HG02571 (cell line): Measurements from ENCODE around the gene PIAS4.
"Not testable (repeated sequence)": the region's sequence is repeated elsewhere in the genome, so short reads cannot be mapped to it uniquely, and the experiment has no call there.

Experiments
- ATAC-seq: cut with Tn5 transposase; IDR thresholded peaks from one replicate; pipeline ENCODE4 v1.9.1; 2021; ENCODE audit warnings: mild to moderate bottlenecking, moderate library complexity; ENCODE audit not compliant: unreplicated experiment

The PIAS4 gene, protein sequence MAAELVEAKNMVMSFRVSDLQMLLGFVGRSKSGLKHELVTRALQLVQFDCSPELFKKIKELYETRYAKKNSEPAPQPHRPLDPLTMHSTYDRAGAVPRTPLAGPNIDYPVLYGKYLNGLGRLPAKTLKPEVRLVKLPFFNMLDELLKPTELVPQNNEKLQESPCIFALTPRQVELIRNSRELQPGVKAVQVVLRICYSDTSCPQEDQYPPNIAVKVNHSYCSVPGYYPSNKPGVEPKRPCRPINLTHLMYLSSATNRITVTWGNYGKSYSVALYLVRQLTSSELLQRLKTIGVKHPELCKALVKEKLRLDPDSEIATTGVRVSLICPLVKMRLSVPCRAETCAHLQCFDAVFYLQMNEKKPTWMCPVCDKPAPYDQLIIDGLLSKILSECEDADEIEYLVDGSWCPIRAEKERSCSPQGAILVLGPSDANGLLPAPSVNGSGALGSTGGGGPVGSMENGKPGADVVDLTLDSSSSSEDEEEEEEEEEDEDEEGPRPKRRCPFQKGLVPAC

GRCh38 chr19:4007021-4007835 is at the start of gene PIAS4:
TSS of gene PIAS4 (plus strand) at chr19:4007736. CDS start at chr19:4007761, 25 bp downstream.
- peak; percentile 78 for ATAC-seq

DNA sequence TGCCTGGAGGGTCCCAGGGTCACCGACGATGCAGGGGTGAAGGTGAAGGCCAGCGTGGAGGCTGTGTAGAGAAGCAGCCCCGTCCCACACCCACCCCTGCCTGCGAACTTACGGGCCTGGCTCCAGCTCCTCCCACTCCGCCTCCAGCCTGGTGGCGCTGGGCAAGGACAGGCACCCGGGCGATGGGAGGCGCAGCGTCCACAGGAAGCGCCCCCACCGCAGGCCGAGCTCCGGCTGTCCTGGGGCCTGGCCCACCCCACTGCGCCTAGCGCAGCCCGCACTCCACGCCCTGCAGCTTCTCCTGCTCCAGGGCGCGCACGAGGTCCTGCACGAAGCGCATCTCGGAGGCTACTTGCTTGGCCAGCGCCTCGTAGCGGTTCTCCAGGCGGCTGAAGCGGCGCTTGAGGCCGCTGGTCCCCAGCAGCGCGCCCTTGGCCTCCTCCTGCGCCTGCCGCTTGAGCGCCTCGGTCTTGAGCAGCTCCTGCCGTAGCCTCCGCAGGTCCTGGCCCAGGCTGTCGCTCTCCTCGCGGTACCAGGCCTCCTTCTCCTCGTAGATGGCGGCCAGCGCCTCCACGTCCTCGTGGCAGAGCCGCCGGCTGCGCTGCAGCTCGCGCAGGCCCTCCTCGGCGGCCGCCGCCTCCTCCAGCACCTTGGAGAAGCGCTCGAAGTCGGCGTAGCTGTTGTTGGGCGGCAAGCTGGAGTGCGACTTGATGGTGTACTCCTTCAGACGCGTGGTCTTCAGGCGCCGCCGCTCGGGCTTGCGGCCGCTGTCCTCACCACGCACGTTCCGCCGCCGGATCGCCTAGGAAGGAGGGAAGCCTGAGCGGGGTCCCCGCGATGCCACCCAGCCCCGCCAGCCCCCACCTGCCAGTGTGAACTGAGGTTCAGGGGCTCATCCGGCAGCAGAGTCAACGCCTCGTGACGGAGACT is 48.4 kb upstream of the PIAS4 start:
- ATAC-seq = no peak

DNA sequence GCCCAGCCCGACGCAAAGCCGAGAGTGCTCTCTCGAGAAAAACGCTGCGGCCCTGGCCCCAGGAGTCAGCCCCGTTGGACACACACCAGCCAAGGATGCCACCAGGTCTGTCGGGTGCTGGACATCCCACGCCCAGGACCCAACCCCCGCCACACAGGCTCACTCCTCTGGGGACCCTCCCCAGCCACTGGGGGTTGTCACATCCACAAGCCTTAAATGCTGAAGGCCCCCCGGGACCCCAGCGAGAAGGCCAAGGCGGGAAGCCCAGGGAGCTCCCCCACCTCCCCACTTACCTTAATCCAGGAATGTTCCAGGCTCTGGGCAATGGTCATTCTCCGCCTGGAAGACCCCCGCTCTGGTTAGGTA is 47.8 kb upstream of the PIAS4 start:
- no peak for ATAC-seq

- no peak for ATAC-seq
Measured at GRCh38 chr19:3961007-3961406, 46.5 kb upstream of the PIAS4 start.

- ATAC-seq = no peak
Measured at GRCh38 chr19:3963458-3964255, 43.9 kb upstream of the PIAS4 start.

GRCh38 chr19:3964256-3965194 is 43.0 kb upstream of the PIAS4 start:
- no peak for ATAC-seq

DNA sequence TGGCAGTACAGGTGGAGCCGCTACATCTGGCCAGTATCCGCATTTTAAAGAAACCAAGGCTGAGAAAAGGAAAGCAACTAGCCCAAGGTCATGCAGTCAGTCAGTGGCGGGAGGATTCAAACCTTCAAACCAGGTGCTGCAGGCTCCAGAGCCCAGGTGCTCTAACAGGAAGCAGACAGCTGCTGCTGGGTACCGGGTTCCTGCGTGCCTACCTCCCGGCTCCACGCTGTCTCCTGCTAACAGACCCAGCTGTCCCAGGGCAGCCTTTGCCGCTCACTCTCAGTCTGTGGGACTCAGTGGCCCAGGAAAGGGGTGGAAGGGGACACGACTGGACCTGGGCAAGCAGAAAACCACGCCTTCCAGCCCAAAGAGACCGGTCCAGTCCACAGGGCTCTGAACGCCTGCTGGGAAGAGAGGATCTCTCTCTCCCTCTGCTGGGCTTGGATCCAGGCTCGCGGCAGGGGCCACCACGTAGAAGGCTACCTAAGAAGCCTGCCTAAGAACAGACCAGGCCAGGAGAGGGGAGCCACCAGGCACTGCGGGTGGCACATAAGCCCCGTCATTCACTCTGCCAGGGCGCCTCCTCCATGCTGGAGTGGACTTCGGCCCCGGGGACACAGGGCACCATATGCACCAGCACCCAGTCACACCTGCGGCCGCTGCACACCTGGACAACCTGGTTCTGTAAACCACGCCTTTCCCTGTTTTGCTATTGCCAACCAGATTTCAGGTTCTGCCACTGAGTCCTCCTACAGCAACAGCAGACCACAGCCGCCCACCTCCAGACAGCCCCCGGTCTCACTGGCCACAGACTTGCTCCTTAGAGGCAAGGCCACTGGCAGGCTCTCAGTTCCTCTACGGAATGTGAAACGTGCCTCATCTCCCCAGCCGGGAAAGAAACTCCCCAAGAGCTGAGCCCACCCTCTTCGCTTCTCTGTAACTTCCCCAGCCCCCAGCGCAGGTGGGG is 41.2 kb upstream of the PIAS4 start:
- no peak for ATAC-seq

DNA sequence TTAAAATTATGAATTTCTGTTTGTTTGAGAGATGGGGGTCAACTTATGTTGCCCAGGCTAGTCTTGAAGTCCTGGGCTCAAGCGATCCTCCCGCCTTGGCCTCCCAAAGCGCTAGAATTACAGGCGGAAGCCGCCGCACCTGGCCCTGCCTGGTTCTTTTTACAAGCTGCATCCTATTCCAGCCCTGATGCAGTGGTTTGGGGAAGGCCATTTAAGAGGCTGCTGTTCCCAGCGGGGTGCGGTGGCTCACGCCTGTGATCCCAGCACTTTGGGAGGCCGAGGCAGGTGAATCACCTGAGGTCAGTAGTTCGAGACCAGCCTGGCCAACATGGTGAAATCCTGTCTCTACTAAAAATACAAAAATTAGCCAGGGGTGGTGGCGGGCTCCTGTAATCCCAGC is 39.6 kb upstream of the PIAS4 start:
- not testable (repeated sequence) for ATAC-seq

DNA sequence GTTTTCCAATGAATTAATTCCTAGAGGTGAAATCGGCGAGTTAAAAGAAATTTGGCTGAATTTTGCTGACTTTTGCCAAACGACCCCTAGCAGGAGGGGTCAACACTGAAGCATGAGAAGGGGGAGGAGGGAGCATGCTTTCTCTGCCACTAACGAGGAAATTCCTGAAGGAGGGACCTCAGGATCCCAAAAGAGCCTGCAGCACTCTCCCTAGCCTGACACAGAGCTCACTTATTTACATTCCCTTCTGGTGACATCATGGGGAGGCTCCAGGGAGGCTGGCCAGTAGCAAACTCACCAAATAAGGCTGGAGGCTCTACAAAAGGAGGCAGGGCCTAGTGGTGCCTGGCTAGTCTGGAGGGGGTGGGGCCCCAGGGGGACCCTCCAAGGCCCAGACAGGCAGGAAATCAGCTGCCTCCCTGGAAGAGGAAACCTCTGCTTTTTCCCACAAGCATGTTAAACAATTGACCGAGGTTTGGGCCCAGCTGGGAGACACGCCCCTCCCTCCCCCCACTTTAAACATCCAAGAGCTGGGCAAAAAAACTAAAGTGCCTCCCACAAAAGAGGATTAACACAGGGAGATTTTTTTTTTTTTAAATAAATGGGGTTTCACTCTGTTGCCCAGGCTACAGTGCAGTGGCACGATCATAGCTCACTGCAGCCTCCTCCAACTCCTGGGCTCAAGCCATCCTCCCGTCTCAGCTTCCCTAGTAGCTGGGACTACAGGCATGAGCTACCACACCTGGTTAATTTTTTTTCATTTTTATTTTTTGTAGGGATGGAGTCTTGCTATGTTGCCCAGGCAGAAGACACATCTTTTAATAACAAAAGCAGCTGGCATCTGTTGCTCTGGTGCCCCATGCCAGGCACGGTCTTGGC is 38.7 kb upstream of the PIAS4 start:
- ATAC-seq = no peak

- ATAC-seq = no peak
Measured at GRCh38 chr19:3969435-3970312, 37.9 kb upstream of the PIAS4 start.

DNA sequence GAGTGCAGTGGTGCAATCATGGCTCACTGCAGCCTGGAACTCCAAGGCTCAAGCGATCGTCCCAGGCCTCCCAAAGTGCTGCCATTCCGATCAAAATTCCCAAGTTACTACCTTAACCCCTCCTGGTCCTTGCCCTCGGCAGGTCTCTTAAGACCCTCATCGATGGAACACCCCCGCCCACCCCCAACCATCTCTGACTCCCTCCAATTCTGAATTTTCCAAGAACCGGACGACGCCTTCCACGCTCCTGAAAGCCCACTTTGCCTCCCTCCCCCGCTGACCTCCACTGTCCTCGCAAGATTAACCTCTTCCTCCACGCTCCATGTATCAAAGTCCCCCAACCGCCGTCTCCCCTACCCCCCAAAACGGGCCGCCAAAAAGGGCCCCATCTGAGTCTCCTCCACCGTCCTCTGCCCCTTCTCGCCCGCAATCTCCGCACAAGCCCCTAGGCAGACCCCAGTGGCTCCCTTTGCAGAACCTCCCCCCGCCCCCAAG is 37.2 kb upstream of the PIAS4 start:
- ATAC-seq = no peak

DNA sequence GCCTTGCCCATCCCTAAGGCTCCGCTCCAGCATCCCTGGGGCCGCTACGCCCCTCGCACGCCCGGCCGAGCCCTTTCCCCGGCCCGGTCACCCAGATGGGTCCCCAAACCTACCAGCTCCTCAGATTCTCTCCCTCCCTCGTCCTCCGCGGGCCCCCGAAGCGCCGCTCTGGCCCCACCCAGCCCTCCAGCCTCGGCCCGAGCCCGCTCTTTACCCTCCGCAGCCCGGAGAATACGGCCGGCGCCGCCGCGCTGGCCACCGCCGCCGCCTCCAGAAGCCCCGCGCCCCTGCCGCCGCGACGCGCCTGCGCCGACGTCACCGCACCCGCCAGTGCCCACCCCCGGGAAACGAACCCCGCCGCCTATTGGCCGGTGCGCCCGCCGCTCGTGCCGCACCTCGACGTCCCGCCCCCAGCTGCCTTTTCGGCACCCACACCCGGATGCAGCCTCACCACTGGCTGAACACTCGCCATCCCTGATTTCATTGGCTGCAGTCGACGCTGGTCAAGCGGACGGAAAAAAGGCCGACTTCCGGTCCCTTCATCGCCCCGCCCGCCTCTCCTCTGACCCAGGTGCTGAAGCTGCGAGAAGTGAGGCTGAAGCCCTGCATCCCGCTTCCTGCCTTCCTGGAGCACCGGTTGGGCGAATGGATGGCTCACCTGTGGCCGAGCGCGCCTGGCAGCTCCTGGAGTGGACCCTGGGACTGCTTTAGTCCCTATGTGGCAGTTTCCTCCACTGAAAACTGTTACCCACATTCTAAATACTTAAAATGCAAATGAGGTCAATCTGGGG is 36.5 kb upstream of the PIAS4 start, which contains the start of gene DAPK3:
TSS of gene DAPK3 (minus strand) at position 292 of the 791 bp plus-strand sequence. CDS start 1,364 bp downstream, outside the sequence.
- ATAC-seq = peak; percentile 85

DNA sequence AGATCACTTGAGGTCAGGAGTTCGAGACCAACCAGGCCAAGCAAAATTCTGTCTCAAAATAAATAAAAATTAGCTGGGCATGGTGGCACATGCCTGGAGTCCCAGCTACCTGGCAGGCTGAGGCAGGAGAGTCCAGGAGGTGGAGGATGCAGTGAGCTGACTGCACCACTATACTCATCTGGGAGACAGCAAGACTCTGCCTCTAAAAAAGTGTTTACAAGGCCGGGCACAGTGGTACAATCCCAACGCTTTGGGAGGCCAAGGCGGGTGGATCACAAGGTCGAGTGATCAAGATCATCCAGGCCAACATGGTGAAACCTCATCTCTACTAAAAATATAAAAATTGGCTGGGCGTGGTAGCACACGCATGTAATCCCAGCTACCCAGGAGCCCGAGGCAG is 32.4 kb upstream of the PIAS4 start:
- ATAC-seq = no peak

DNA sequence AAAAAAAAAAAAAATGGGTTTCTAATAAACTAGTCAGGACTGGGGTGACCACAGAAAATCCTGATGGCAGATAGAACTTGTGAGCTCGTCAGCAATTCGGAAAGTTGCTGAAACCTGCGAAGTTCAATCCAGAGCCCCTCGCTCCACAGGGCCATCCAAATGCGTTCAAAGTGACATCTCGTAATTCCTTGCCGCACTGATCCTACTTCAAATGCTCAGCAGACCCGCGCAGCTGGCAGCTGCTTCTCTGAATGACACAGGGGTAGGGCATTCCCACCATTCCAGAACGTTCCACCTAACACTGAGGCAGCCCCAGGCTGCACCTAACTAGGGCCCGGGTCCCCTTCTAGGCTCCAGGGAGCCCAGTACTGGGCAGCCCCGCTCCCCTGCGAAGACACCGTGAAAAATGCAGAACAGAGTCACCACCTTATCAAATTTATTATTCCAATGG is 31.9 kb upstream of the PIAS4 start:
- ATAC-seq = no peak
